ENCODE data around the gene HOMER3.

- TF ChIP-seq CTCF (conservative IDR thresholded peaks at IDR 0.05 in 1 of 2, IDR thresholded peaks at IDR 0.05 in 1 of 2; ENCODE audit: extremely low read depth in 1 of 2, insufficient read depth in 1 of 2, low read depth in 1 of 2, low read length in 2 of 2): no peak
- no peak for TF ChIP-seq EZH2 (IDR thresholded peaks at IDR 0.05; ENCODE audit: borderline replicate concordance, low read length)
These were observed 19.4 kb upstream of the HOMER3 start for GRCh38 chr19:18960370-18960769.

Data from mammary epithelial cell (primary cell).